ENCODE results near the gene CHD5.

Gene CHD5

GRCh38 chr1:6154525-6155319, 25.4 kb downstream of the CHD5 start:
- no peak for DNase-seq (ENCODE audit: low read depth, low spot score)

DNA sequence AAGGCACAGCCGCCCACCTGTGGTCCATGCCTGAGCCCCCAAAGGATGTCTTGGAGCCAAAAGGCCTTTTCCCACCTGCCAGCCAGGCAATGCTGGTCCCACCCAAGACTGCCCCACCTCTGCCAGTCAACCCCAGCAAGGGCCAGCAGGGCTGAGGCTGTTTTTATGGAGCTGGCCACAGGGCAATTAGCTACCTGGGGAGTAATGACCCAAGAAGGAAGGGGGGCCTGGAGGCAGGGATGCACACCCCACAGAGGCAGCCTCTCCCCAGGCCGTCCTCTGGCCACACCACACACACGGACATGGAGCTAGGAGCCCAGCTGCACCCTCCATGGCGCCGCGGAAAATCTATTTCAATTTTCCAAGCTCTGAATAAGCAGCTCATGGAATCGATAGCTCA, 27.2 kb downstream of the CHD5 start:
- DNase-seq (ENCODE audit: low read depth, low spot score) = no peak

- DNase-seq (ENCODE audit: low read depth, low spot score) = no peak
Measured at GRCh38 chr1:6152181-6152580, 27.9 kb downstream of the CHD5 start.

GRCh38 chr1:6151291-6151822, 28.8 kb downstream of the CHD5 start:
- DNase-seq (ENCODE audit: low read depth, low spot score) = no peak

DNA sequence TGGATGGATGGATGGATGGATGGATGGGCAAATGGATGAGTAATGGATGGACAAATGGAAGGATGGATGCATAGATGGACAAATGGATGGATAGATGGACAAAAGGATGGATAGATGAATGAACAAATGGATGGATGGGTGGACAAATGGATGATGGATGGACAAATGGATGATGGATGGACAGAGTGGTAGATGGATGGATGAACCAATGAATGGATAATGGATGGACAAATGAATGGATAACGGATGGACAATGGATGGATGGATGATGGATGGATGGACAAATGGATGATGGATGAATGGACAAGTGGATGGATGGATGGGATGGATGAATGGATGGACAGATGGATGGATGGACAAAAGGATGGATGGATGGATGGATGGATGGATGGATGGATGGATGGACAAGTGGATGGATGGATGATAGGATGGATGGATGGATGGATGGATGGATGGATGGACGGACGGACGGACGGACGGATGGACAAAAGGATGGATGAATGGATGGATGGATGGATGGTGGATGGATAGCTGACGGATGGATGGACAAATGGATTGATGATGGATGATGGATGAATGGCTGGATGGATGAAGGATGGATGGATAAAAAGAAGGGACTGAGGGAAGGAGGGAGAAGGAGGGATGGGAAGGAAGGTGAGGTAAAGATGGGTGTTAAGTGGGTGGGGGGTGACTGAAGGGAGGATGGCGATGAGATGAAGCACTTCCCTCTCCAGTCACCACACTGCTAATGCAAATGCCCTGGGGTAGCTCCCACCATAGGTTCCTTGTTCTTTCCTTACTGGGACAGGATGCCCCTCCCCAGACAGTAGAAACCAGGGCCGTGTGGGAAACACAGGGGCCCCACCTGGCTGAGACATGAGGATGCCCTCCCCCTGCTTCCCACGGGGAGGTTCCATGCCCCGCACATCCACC, 29.8 kb downstream of the CHD5 start:
- DNase-seq (ENCODE audit: low read depth, low spot score) = no peak

- DNase-seq (ENCODE audit: low read depth, low spot score) = no peak
Measured at GRCh38 chr1:6149597-6149996, 30.5 kb downstream of the CHD5 start.

DNA sequence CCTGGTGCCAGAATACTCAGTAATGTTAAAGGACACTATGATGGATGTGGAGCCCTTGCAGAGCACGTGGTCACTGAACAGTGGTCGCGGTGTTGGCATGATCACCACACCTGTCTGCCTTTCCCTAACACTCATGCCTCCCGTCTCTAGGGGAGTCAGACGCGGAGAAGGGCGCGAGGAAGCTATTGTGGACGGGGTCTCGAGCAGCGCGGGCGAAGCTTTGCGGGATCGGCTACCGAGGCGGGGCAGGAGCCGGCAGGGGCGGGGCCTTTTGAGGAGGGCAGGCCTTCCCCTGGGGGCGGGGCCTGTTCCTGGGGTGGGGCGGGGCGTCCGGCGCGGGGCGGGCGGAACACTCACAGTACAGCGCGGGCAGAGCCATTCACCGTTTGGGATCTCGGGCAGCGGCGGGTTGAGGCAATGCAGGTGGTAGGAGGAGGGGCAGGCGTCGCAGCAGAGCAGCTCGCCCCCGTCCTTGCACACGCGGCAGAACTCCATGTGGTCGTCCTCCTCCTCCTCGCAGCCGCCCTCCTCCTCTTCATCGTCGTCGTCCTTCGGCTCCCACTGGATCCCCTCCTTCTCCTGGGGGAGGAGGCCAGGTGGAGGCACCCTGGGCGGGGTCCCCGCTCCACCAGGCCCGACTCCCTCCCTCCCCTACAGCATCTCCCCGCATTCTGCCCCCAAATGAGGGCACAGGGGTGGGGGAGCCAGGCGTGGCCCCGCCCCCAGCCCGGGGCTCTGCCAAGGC, 31.5 kb downstream of the CHD5 start:
- no peak for DNase-seq (ENCODE audit: low read depth, low spot score)

- no peak for DNase-seq (ENCODE audit: low read depth, low spot score)
Measured at GRCh38 chr1:6145864-6146410, 34.2 kb downstream of the CHD5 start.

DNA sequence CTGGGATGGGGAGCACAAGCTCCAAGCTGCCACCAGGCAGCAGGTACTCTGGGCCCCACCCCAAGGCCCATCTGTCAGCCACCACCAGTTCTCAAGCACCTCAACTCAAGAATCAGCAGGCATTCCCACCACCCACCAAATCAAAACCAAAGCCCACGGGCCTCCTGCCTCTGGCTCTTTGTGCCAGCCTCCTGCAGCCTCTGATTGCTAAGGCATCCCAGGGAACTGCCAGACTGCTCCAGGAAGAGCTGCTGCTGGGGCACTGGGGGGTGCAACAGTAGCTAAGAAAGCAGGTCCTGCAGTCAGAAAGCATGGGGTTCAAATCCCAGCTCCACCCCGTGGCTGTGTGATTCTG, 34.7 kb downstream of the CHD5 start:
- DNase-seq (ENCODE audit: low read depth, low spot score) = no peak

DNA sequence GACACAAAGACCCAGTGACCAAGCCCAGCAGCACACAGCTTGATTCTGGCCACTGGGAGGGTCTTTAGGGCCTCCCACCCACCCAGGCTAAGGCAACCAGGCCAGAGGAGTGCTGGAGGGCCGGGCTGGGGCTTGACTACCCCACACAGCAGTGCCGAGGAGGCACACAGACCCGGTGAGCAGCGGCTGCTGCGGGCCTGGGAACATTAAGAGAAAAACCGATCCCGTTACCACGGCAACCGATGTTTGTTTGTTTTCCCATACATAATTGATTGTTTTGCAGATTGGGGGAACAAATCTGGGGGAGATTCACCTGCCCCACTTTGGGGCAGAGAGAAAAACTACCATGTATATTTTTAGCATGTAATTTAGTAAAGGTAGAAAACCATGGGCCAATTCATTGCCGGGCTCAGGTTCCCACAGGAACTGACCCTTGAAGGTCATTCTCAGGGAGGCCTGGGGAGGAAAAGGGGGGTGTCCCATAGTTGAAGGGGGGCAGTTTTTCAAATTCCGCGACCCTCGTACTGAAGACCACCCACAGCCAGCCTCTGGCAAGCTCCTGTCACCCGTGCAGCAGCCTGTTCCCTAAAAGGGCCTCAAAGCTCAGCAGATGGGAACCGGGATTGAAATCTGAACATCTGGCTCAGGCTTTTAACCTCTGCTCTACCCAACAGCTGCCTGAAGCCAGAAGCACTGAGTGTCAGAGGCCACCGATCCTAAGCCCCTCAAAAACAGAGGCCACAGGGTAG, 35.3 kb downstream of the CHD5 start:
- no peak for DNase-seq (ENCODE audit: low read depth, low spot score)

DNA sequence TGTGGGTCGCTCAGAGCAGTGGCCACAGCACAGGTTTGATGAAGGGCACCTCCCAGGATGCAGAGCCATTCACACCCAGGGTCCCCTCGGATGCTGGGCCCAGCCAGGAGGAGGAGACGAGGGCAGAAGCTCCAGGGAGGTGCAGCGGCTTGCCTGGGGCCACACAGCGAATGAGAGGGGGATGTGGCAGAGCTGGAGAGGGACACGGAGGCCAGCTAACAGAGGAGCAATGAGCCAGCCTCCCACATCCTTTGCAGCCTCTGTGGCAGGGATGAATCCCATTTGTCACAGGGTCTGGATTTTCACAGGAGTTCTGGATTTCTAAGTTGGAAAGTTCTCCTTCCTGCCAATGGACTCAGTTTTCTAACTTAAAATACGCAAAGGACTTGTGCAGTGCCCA, 35.9 kb downstream of the CHD5 start:
- no peak for DNase-seq (ENCODE audit: low read depth, low spot score)

DNA sequence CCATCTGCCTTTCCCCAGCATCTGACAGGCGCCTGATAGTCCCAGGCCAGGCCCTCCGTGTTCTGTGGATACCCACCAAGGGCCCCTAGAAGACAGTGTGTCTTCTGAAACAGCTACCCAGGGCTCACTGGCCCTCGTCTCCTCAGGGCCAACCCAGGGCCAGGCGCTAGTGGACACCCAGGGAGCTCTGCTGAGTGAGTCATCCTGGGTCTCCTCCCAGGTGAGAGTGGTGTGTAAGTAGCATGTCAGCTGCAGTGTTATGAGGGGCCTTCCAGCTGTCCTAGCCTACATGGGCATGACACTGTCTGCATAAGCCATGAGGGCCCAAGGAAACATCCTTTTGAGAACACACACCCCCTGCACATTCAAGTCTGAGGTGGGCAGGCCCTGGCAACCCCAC, 36.7 kb downstream of the CHD5 start:
- DNase-seq (ENCODE audit: low read depth, low spot score) = no peak

DNA sequence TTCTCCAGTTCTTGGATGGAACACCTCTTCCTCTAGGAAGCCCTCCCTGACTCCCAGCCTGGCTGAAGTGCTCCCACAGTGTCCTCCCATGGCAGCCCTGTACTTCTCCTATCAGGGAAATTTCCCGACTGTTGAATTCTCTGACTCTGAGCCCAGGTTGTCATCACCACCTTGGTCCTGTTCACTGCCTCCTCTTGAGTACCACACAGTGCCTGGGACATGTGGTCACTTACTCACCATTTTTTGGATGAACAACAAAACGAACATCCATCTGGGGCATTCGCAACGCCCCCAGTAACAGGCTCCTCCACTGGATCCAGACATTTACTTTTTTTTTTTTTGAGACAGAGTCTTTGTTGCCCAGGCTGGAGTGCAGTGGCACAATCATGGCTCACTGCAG, 37.4 kb downstream of the CHD5 start:
- no peak for DNase-seq (ENCODE audit: low read depth, low spot score)

DNA sequence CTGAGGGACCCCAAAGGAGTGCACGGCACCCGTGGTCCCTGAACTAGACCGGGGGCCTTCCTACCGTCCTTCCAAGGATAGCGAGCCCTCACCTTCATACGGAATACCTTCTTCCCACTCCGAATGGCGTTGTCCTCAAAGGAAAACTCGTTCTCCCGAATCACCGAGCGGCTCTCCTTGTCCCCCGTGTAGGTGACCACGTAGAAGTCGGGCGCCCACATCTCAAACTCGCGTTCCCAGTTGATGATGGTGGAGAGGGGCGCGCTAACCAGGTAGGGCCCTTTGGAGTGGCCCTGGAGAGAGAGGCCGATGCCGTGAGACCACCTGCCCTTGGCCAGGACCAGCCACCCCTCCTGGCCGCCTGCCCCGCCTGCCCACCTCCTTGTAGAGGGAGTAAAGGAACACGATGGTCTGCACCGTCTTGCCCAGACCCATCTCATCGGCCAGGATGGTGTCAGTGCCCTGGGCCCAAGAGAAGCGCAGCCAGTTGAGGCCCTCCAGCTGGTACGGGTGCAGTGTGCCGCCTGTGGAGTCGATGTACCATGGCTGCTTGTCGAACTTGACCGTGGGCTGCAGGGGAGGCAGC, 38.0 kb downstream of the CHD5 start:
- DNase-seq (ENCODE audit: low read depth, low spot score) = no peak

DNA sequence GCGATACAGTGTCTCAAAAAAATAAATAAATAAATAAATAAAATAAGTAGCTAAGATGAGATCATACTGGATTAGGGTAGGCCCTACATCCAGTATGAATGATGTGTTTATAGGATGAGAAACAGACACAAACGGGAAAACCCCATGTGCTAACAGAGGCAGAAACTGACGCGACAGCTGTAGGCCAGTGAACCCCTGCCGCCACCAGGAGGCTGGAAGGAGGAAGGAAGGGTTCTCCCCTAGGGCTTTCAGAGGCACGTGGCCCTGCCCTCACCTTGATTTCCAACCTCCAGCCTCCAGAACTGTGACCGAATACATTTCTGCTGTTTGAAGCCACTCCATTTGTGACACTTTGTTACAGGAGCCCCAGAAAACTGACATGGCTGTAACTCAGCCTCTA, 38.5 kb downstream of the CHD5 start:
- no peak for DNase-seq (ENCODE audit: low read depth, low spot score)

GRCh38 chr1:6140413-6140812, 39.7 kb downstream of the CHD5 start:
- DNase-seq (ENCODE audit: low read depth, low spot score) = no peak

DNA sequence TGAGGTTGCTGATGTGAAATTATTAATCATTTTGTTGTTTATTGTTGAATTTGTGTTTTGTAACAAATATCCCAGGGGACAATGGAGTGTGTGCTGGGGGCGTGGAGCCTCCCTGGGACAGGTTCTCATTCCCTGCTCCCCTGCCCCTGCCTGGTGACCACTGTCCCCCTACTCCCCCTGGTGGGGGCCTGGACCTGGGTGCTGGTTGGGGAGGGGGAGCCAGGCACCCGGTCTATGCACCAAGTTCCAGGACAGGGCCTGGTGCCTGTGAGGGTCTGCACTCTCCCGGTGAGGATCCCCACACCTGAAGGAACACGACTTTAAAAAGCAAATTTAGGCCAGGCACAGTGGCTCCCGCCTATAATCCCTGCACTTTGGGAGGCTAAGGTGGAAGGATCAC, 42.4 kb downstream of the CHD5 start:
- no peak for DNase-seq (ENCODE audit: low read depth, low spot score)

- no peak for DNase-seq (ENCODE audit: low read depth, low spot score)
Measured at GRCh38 chr1:6136516-6137220, 43.5 kb downstream of the CHD5 start.

- no peak for DNase-seq (ENCODE audit: low read depth, low spot score)
Measured at GRCh38 chr1:6134741-6135510, 45.2 kb downstream of the CHD5 start.
